Right kidney (tissue), 1 donor: Measurements from ENCODE around the gene FAM89B.
A peak's percentile ranks its signal among the peaks of the same experiment; 100 is the strongest.

ENCODE experiments used
- DNase-seq: peaks from one replicate; pipeline ENCODE4 v3.0.0-alpha.2; 2016

The FAM89B gene

DNA sequence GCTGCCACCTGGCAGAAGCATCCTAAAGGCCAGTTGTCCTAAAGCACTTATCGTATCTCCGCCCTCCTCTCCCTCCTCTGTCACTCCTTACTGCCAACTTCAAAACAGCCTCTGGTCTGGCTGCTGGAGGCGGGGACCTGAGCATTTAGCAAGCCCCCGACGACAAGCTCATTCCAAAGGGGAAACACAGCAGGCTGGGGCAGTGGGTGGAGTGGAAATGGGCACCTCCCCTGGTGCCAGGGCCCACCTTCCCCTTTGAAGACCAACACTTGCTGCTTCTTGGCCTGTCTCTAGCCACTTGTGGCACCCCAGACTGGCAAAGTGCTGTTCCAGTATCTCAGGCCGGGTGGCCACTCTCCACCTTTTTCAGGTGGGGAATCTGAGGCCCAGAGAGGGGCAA is 38.1 kb downstream of the FAM89B start:
- DNase-seq: no peak

DNA sequence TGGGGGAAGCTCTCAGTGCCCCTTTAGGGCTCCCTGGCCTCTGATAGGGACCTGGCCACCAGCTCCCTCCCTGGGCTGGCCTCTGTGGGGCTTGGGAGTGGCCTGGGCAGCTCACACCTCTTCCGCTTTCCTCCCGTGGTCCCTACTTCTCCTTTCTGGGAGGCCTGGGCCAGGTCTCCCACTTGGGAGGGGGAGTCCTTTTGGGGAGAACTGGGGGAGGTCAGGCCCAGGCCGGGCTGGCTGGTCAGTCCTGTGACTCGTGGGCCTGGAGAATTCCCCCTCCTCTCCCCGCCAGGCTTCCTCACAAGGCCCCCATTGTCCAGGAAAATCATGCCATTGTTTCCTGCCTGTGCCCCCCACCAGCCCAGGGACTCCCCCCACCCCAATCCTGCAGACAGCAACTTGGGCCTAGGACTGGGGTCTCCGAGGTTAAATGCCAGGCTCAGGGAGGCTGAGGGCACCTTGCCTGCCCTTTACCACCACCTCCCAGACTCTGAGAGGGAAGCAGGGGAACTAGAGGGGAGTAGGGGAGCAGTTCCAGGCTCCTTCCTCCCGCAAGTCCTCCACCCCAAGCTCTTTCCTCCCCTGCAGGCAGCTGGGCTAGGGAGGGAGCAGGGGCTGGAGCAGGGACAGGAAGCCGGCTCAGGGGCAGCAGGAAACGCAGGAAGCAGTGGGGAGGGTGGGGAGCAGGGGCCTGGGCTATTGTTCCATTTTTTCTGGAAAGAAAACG is 38.9 kb downstream of the FAM89B start:
- no peak for DNase-seq

DNA sequence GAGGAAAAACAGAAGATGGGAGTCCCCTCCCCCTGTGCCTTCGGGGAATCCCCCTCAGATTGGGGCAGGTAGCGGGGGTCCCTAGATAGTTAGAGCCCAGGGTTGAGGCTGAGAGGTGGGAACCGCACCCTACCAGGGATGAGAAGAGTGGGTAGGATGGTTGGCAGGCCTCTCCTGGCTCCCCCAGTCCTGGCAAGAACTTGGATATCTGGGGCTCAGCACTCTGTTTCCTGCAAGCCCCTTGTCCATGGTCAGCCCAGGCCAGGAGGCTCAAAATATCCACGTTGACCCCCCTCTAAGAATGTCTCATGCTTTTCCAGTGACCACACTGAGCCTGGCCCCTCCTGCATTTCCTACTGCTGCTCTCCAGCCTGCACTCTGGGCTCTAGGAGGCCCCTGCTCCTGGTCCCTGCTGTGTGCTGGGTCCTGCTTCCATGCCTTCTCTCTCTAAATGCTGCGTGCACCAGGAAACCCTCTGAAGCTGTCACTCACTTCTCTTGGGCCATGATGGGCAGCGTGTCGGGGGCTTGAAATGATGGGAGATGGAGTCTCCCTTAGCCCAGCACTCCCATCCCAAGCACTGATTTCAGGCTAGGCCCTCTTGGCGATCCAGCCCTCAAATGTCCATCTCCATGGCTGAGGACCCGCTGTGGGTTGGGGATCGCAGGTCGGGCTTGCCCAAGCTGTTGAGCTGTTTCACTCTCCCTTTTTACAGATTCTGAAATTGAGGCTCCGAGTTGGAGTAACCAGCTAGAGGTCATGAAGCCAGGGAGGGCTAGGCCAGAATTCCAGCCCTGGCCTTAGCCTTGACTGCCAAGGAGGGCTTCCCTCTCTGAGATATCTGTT is 39.6 kb downstream of the FAM89B start:
- DNase-seq: no peak

DNA sequence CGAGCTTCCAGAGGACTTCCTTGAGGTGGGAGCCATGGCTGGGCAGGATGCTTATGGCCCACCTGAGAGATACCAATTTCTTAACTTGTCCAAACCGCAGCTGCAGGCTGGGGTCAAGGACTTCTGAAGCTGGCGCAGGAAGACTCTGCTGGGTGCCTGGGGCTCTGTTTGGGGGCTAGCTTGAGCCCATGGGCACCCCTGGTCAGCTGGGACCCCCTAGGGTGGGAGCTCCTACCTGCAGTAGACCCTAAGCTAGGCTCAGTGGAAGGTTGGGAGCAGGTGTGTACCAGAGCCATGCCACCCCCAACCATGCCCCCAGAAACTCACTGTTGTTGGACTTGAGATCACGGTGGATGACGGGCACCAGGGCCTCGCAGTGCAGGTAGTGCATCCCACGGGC is 40.4 kb downstream of the FAM89B start:
- no peak for DNase-seq

DNA sequence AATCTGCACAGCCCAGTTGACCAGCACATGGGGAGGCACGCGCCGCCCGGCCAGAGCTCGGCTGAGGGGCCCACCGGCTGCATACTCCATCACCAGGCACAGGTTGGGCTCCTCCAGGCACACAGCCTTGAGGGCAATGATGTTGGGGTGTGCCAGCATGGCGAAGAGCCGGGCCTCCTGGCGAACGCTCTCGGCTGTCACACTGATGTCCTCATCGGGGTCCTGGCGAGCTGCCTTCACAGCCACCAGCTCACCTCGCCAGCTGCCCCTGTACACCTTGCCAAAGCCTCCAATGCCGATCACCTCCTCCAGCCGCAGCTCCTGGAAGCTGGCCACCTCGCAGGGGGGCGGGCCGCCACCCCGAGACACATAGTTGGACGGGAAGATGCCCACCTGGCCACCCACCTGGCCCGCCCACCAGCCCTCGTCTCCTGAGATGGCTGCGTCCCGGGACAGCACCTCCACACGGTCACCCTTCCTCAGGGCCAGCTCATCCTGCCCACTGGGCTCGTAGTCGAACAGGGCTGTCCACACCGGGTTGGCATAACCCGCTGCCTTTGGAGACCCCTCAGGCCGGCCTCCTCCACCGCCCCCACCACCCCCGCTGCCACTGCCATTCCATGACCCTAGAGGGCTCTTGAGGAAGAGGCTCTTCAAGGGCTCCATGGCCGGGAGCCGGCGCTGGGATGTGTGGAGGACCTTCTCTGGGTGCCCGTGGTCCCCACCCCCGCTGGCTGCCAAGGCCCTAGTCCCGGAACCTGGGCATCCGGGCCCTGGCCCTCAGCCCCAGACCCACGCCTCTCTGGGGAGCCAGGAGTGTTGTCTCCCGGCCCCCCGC is 41.0 kb downstream of the FAM89B start:
- no peak for DNase-seq

DNA sequence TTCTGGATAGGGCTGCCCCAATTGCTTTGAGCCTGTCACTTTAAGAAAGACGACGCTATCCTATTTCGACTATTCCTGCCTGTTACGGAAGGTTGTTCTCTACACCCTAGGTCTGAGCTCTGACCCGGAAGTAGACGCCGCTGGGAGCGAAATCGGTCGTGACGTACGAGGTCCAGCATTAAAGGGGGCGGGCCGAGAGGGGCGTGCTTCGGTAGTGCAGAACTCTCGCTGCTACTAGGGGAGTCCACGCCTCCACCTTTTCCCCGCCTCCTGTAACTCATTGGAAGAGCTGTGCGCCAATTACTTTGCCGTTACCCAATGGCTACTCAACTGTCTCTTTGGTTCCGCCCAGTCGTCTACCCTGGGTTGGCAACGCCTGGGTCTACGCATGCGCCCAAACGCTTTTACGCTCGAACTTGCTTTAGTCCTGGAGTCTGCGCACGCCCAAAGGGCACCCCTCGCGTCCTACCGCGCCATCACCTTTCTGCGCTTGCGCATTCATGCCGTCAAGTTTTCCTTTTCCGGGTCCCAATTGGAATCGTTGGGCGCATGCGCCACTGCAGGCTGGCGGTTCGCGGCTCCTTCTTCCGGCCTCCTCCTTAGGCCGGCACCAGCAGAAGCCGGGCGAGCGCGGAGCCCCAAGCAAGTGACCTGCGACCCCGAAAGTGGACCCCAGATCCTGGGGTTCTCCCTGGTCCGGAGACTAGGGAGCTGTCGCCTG is 43.1 kb downstream of the FAM89B start, which contains the start of gene PCNX3:
PCNX3 (plus strand) TSS at position 548 of the 721 bp plus-strand sequence. CDS start 536 bp downstream, outside the sequence.
- peak; percentile 97 for DNase-seq

DNA sequence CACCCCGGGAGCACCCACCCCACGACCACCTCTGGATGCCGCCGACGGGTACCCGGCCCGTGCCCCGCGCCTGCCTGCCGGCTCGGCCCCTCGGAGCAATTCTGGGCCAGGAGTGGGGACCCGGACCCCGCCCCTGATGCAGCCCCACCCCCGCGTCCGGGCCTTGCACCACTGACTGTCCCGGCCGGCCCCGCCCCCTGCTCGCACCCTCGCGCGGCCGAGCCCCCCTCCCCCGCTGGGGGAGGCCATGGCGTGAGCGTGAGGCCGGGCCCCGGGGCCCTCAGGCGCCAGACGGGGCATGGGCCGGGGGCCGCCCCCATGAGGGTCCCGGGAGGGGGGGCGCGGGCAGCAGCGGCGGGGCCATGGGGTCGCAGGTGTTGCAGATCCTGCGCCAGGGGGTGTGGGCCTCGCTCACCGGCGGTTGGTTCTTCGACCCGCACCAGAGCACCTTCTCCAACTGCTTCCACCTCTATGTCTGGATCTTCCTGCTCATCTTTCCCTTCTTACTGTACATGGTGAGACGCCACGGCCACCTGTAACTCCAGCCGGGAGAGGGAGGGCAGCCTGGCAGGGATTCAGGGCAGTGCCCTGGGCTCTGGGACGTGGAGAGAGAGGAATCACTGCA is 43.7 kb downstream of the FAM89B start:
- DNase-seq: no peak

DNA sequence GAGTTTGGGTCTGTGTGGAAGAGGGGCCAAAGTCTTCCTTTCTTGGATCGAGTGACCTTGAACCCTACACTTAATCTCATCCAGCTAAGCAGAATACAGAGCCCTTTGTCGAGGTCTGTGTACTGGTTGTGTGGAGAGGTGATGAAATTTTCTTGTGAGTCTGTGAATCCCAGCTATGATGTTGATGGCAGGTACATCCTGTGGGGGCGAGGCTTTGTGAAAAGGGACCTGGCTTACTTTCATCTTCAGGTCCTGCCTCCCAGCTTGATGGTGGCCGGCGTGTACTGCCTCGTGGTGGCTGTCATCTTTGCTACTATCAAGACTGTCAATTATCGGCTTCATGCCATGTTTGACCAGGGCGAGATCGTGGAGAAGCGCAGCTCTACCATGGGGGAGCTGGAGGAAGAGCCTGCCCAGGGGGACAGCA is 44.2 kb downstream of the FAM89B start:
- no peak for DNase-seq

DNA sequence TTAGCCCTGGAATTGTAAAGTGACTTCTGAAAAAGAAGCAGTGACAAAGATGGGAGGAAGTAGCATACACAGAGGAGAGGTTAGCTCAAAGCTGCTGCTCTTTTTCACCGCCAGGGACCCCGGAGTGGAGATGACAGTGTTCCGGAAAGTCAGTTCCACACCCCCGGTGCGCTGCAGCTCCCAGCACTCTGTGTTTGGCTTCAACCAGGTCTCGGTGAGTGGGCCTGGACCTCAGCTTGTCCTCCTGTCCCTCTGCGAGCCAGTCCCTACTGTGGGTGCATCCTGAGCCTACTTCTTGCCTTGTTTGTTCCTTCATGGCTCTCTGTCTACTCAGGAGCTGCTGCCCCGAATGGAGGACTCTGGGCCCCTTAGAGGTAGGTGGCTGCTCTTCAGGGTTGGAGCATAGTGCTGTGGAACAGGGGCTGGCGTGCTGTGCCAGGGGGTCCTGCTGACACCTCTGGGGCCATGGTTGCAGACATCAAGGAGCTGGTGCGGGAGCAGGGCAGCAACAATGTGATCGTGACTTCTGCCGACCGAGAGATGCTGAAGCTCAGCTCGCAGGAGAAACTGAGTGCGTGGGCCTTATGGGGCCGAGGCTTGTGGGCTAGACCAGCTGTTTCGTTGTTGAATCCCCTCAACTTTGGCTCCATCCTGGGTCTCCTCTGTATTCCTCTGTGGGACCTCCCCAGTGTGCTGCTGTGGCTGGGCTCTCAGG is 45.0 kb downstream of the FAM89B start:
- DNase-seq: no peak

DNA sequence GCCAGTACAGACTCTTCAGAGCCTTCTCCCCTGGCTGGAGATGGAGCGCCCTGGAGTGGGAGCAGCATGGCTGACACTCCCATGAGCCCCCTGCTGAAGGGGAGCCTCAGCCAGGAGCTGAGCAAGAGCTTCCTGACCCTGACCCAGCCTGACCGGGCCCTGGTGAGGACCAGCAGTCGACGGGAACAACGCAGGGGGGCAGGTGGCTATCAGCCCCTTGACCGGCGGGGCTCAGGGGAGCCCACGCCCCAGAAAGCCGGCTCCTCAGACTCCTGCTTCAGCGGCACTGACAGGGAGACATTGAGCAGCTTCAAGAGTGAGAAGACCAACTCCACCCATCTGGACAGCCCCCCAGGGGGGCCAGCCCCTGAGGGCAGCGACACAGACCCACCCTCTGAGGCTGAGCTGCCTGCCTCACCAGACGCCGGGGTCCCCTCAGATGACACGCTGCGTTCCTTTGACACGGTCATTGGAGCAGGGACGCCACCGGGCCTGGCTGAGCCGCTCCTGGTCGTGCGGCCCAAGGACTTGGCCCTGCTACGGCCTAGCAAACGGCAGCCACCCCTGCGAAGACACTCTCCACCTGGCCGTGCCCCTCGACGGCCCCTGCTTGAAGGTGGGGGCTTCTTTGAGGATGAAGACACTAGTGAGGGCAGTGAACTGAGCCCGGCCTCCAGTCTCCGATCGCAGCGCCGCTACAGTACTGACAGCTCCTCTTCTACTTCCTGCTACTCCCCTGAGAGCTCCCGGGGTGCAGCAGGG is 45.8 kb downstream of the FAM89B start:
- DNase-seq: no peak

DNA sequence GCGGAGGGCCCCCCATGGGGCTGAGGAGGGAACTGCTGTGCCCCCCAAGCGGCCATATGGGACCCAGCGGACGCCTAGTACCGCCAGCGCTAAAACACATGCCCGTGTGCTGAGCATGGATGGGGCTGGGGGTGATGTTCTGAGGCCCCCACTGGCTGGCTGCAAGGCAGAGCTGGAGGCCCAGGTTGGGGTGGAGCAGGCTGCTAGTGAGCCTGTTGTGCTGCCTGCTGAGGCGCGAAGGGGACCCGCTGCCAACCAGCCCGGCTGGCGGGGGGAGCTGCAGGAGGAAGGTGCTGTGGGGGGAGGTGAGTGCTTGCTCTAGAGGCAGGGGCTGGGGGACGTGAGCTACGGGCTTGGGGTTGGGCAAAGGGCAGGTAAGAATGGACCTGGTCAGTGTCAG is 46.4 kb downstream of the FAM89B start:
- no peak for DNase-seq

DNA sequence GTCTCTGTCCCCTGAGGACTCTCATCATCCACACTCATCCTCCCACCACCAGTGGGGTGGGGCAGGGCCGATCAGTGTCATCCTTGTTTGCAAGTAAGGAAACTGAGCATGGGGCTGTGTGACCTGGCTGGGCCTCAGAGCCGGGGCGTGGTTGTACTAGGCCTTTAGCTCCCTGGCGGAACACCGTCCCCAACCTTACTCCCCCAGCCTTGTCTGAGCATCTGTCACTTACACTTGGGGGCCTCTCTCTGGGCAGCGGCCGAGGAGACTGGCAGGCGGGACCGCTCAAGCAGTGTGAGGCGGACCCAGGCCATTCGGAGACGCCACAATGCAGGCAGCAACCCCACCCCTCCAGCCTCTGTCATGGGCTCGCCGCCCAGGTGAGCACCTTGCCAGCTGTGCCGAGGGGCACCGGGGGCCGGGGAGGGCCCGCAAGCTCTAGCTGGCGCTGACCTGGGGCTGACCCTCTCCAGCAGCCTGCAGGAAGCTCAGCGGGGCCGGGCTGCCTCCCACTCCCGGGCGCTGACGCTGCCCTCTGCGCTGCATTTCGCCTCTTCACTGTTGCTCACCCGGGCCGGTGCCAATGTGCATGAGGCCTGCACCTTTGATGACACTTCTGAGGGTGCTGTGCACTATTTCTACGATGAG is 47.1 kb downstream of the FAM89B start:
- DNase-seq: no peak

DNA sequence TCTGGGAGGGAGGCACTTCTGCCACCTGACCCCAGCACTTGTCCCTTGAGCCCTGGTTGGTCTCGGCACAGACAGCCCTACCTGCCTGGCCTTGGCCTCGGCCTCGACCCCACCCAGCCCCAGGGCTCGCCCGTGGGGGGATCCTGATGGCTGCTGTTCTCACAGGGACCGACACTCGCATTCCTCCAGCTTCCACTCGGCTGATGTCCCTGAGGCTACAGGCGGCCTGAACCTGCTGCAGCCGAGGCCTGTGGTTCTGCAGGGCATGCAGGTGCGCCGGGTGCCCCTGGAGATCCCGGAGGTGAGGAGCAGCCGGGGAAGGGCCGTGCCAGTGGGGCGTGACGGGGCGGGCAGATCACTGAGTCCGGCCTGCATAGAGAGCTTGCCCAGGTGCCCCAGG is 48.3 kb downstream of the FAM89B start:
- no peak for DNase-seq

DNA sequence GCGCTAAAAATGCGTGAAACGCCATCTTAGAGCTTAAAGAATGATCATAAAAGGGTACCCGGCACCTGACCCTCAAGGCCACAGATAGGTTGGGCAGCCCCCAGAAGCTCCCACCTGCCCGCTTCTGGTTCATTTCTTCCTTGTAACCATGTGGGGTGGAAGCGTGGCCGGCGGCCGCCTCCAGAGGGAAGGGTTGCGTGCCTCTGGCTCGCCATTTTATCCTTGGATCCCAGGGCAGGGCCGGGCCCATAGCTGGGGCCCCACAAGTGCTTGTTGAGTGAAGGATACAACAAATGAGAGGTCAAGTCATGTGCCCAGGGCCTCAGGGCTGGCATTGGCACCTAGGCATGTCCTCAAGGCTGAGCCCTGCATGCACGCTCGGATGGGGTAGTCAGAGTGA is 49.1 kb downstream of the FAM89B start:
- DNase-seq: no peak

DNA sequence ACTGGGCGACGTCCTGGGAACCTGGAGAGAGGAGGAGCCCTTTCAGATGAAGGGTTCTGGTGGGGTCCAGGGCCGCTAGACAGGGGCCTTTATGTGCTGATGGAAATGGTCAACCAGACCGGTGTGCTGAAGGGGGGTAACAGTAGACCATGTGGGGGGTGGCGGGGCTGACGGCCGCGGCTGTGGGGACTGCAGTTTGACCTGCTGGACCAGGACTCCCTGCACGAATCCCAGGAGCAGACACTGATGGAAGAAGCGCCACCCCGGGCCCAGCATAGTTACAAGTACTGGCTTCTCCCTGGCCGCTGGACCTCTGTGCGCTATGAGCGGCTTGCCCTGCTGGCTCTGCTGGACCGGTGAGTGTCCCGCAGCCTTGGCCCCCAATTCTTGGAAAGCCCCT is 49.7 kb downstream of the FAM89B start:
- DNase-seq: no peak

DNA sequence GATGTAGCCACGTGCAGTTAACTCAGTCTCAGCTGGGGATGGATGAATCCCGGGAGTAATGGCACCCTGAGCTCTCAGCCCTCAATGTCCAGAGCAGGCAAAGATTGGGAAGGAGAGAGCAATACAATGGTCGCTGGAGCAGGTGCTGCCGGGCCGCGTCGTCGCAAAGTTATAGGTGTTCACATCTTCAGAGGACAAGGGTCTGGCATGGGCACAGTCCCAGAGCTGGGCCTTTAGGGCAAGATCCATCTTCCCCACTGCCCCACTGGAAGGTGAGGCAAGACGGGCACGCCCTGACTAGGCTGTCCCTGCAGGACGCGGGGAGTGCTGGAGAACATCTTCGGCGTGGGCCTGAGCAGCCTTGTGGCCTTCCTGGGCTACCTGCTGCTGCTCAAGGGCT is 50.8 kb downstream of the FAM89B start:
- no peak for DNase-seq
